H1 (cell line): ENCODE results near the gene CHEK2. TPM values are rescaled to one million over a fixed set of nuclear protein-coding genes. Genes with fewer than 3 reads are reported as not detected.

Experiments used
- CTCF ChIA-PET: fragments of 300-600 bp; sonication (Branson Sonifier 250); formaldehyde crosslinking; loops from one replicate; lab custom pipeline; 2021; ENCODE audit not compliant: partially characterized antibody; lab: Charles Lee
- POLR2A ChIA-PET: fragments of 300-600 bp; sonication (Branson Sonifier 250); formaldehyde crosslinking; loops from one replicate; lab custom pipeline; 2021; ENCODE audit warnings: inconsistent platforms; ENCODE audit not compliant: partially characterized antibody; lab: Charles Lee
- DNase-seq, 2 experiments: peaks; one replicate each; pipeline versions ENCODE4 v3.0.0 to v3.0.0-alpha.2; 2010 to 2022; ENCODE audit warnings: low spot score in 2 of 2, low read depth in 1 of 2, mixed read lengths in 1 of 2
- FAIRE-seq: peaks from 2 replicates; lab custom pipeline; 2011; peaks lifted over from hg19 to GRCh38; lab: Jason Lieb, UNC
- H2AFZ ChIP-seq: 2 replicates; pipeline ENCODE4 v1.8.1; 2012; ENCODE audit warnings: low read length, inconsistent platforms
- H2AK5ac ChIP-seq: 2 replicates; pipeline ENCODE4 v1.6.1; 2013; ENCODE audit warnings: low read depth, low read length
- H2BK120ac ChIP-seq: replicated peaks from 2 replicates; pipeline ENCODE3; 2013; ENCODE audit warnings: low read depth, low read length, inconsistent platforms
- H2BK12ac ChIP-seq: 2 replicates; pipeline ENCODE4 v1.6.1; 2013; ENCODE audit warnings: low read depth, low read length
- H2BK15ac ChIP-seq: 2 replicates; pipeline ENCODE4 v1.6.1; 2013; ENCODE audit warnings: low read length
- H2BK20ac ChIP-seq: 2 replicates; pipeline ENCODE4 v1.6.1; 2013; ENCODE audit warnings: low read length
- H2BK5ac ChIP-seq: 2 replicates; pipeline ENCODE4 v1.6.1; 2013; ENCODE audit warnings: low read depth, low read length
- H3K14ac ChIP-seq: 2 replicates; pipeline ENCODE4 v1.6.1; 2013; ENCODE audit warnings: inconsistent platforms; ENCODE audit not compliant: insufficient read length
- H3K18ac ChIP-seq: 2 replicates; pipeline ENCODE4 v1.6.1; 2013; ENCODE audit warnings: low read length; ENCODE audit errors: extremely low read depth
- H3K23ac ChIP-seq: 2 replicates; pipeline ENCODE4 v1.6.1; 2013; ENCODE audit warnings: inconsistent platforms; ENCODE audit not compliant: insufficient read length
- H3K23me2 ChIP-seq: 2 replicates; pipeline ENCODE4 v1.6.1; 2013; ENCODE audit warnings: low read depth, low read length
- H3K27ac ChIP-seq: 2 replicates; pipeline ENCODE4 v1.6.1; 2011; ENCODE audit warnings: low read depth, low read length, inconsistent platforms
- H3K27me3 ChIP-seq, 4 experiments: replicated peaks in 1 of 4; 1 replicate in 1 of 4; 2 replicates in 3 of 4; pipeline versions ENCODE4 v1.6.1 to v1.8.1; 2011 to 2013; ENCODE audit warnings: low read length in 3 of 4, mild to moderate bottlenecking in 3 of 4, inconsistent platforms in 2 of 4, mixed read lengths in 2 of 4, moderate library complexity in 1 of 4; ENCODE audit not compliant: control insufficient read depth in 3 of 4, insufficient read depth in 3 of 4; ENCODE audit errors: extremely low read depth in 1 of 4
- H3K36me3 ChIP-seq, 4 experiments: 2 replicates each; pipeline versions ENCODE4 v1.6.1 to v1.8.1; 2011 to 2013; ENCODE audit warnings: mild to moderate bottlenecking in 4 of 4, low read length in 3 of 4, moderate library complexity in 2 of 4, control low read depth in 1 of 4, inconsistent platforms in 1 of 4; ENCODE audit not compliant: insufficient read depth in 4 of 4, control insufficient read depth in 2 of 4
- H3K4ac ChIP-seq: replicated peaks from 2 replicates; pipeline ENCODE3; 2013; ENCODE audit warnings: low read length, low read depth, mixed read lengths, inconsistent platforms; ENCODE audit not compliant: insufficient read length
- H3K4me1 ChIP-seq, 4 experiments: replicated peaks in 1 of 4; 1 replicate in 1 of 4; 2 replicates in 3 of 4; pipeline versions ENCODE4 v1.6.1 to v1.8.1; 2011 to 2013; ENCODE audit warnings: low read length in 3 of 4, inconsistent platforms in 2 of 4, mixed read lengths in 1 of 4; ENCODE audit not compliant: insufficient read depth in 4 of 4, control insufficient read depth in 3 of 4
- H3K4me2 ChIP-seq, 2 experiments: 2 replicates each; pipeline versions ENCODE4 v1.6.1 to v1.8.1; 2011 to 2013; ENCODE audit warnings: low read depth in 2 of 2, low read length in 2 of 2, control low read depth in 1 of 2, inconsistent platforms in 1 of 2, mild to moderate bottlenecking in 1 of 2; ENCODE audit not compliant: insufficient read depth in 1 of 2
- H3K4me3 ChIP-seq, 4 experiments: fragments of 200-600, 300-600 bp in 1 of 4; sonication (generic), shearing (Covaris generic), sonication (Bioruptor Twin) in 1 of 4; 2 replicates each; pipeline versions ENCODE4 v1.5.1 to v1.8.1; 2011 to 2016; ENCODE audit warnings: low read length in 4 of 4, low read depth in 3 of 4, control low read depth in 2 of 4, inconsistent platforms in 2 of 4, mild to moderate bottlenecking in 2 of 4, mixed read lengths in 1 of 4, moderate library complexity in 1 of 4; ENCODE audit not compliant: insufficient read depth in 2 of 4; ENCODE audit errors: extremely low read depth in 1 of 4
- H3K56ac ChIP-seq: replicated peaks from 2 replicates; pipeline ENCODE3; 2013; ENCODE audit warnings: low read depth, mild to moderate bottlenecking, mixed read lengths, low read length, inconsistent platforms; ENCODE audit not compliant: insufficient read length
- H3K79me1 ChIP-seq: 2 replicates; pipeline ENCODE4 v1.6.1; 2013; ENCODE audit warnings: low read depth, low read length, control low read depth
- H3K79me2 ChIP-seq, 2 experiments: 2 replicates each; pipeline versions ENCODE4 v1.6.1 to v1.8.1; 2012 to 2013; ENCODE audit warnings: low read length in 2 of 2, mild to moderate bottlenecking in 2 of 2, inconsistent platforms in 1 of 2; ENCODE audit not compliant: insufficient read depth in 2 of 2, control insufficient read depth in 1 of 2
- H3K9ac ChIP-seq, 4 experiments: replicated peaks in 1 of 4; 1 replicate in 1 of 4; 2 replicates in 3 of 4; pipeline versions ENCODE4 v1.6.1 to v1.8.1; 2011 to 2013; ENCODE audit warnings: low read depth in 3 of 4, low read length in 3 of 4, control low read depth in 2 of 4, mild to moderate bottlenecking in 2 of 4, moderate library complexity in 2 of 4, inconsistent platforms in 1 of 4; ENCODE audit errors: extremely low read depth in 1 of 4
- H3K9me3 ChIP-seq, 2 experiments: 2 replicates each; pipeline versions ENCODE4 v1.6.1 to v1.8.1; 2012 to 2013; ENCODE audit warnings: mild to moderate bottlenecking in 2 of 2, moderate library complexity in 2 of 2, control low read depth in 1 of 2, inconsistent platforms in 1 of 2, low read depth in 1 of 2, low read length in 1 of 2, mixed read lengths in 1 of 2; ENCODE audit not compliant: insufficient read depth in 2 of 2
- H4K20me1 ChIP-seq, 2 experiments: replicated peaks in 1 of 2; 2 replicates each; pipeline versions ENCODE3 to v1.8.1; 2011 to 2013; ENCODE audit warnings: inconsistent platforms in 2 of 2, low read length in 2 of 2, mild to moderate bottlenecking in 1 of 2; ENCODE audit not compliant: insufficient read depth in 2 of 2, control insufficient read depth in 1 of 2
- H4K5ac ChIP-seq: 2 replicates; pipeline ENCODE4 v1.6.1; 2013; ENCODE audit warnings: low read length, low read depth, mixed read lengths, inconsistent platforms; ENCODE audit not compliant: insufficient read length
- H4K8ac ChIP-seq: 2 replicates; pipeline ENCODE4 v1.8.0; 2013; ENCODE audit warnings: mild to moderate bottlenecking, moderate library complexity, low read length, inconsistent platforms; ENCODE audit not compliant: insufficient read depth; ENCODE audit errors: extremely low read depth
- H4K91ac ChIP-seq: replicated peaks from 2 replicates; pipeline ENCODE3; 2013; ENCODE audit warnings: low read length, mixed read lengths, inconsistent platforms; ENCODE audit not compliant: insufficient read length
- CTBP2 ChIP-seq: IDR thresholded peaks from 2 replicates; pipeline ENCODE4 v1.7.0; 2011; ENCODE audit warnings: borderline replicate concordance, mild to moderate bottlenecking, moderate library complexity, mixed read lengths, low read length; ENCODE audit not compliant: insufficient read depth, insufficient read length
- EP300 ChIP-seq, 2 experiments: IDR thresholded peaks; 1 replicate in 1 of 2; 2 replicates in 1 of 2; pipeline ENCODE4 v1.6.1; 2011 to 2012; ENCODE audit warnings: low read depth in 2 of 2, low read length in 2 of 2, mild to moderate bottlenecking in 2 of 2, borderline replicate concordance in 1 of 2, inconsistent platforms in 1 of 2, moderate library complexity in 1 of 2
- GTF2F1 ChIP-seq: IDR thresholded peaks from 2 replicates; pipeline ENCODE4 v1.6.1; 2012; ENCODE audit warnings: low read depth, low read length, improper control_type of control experiment, borderline replicate concordance
- HDAC2 ChIP-seq, 2 experiments: fragments of 300-600 bp in 1 of 2; sonication (generic) in 1 of 2; IDR thresholded peaks; 2 replicates each; pipeline ENCODE4 v1.6.1; 2011 to 2012; ENCODE audit warnings: low read depth in 2 of 2, low read length in 2 of 2, mild to moderate bottlenecking in 2 of 2, moderate library complexity in 2 of 2, borderline replicate concordance in 1 of 2, inconsistent platforms in 1 of 2
- NRF1 ChIP-seq: IDR thresholded peaks from 2 replicates; pipeline ENCODE4 v1.6.1; 2011; ENCODE audit warnings: mild to moderate bottlenecking, low read depth, low read length, improper control_type of control experiment
- RNF2 ChIP-seq: fragments of 200-900, 300-1000 bp; sonication (generic); IDR thresholded peaks from 2 replicates; pipeline ENCODE4 v1.7.1; 2016; ENCODE audit warnings: borderline replicate concordance, low read depth, mild to moderate bottlenecking, antibody characterized with exemption, low read length; ENCODE audit not compliant: poor library complexity, severe bottlenecking; ENCODE audit errors: missing control alignments
- SAP30 ChIP-seq: fragments of 300-600 bp; sonication (generic); IDR thresholded peaks from 2 replicates; pipeline ENCODE4 v1.7.1; 2012; ENCODE audit warnings: low read length, moderate library complexity, mild to moderate bottlenecking, inconsistent platforms; ENCODE audit not compliant: insufficient read depth, insufficient replicate concordance
- SP1 ChIP-seq: IDR thresholded peaks from 2 replicates; pipeline ENCODE4 v1.6.1; 2011; ENCODE audit warnings: low read depth, low read length
- SRF ChIP-seq: IDR thresholded peaks from 2 replicates; pipeline ENCODE4 v1.6.1; 2011; ENCODE audit warnings: mild to moderate bottlenecking, low read depth, low read length, moderate library complexity
- SUZ12 ChIP-seq: fragments of 200-600 bp; sonication (generic); IDR thresholded peaks from 2 replicates; pipeline ENCODE4 v1.6.1; 2012; ENCODE audit warnings: mild to moderate bottlenecking, inconsistent platforms, low read length, moderate library complexity, mixed read lengths
- TAF1 ChIP-seq: IDR thresholded peaks from 2 replicates; pipeline ENCODE4 v1.6.1; 2011; ENCODE audit warnings: mild to moderate bottlenecking, low read depth, low read length
- TAF7 ChIP-seq: optimal IDR thresholded peaks from 2 replicates; pipeline ENCODE3; 2011; ENCODE audit warnings: low read depth, mild to moderate bottlenecking, inconsistent platforms, low read length, moderate library complexity, borderline replicate concordance
- WGBS, 2 experiments: shearing (Covaris generic) in 1 of 2; methylation state at CpG; one replicate each; pipeline versions ENCODE4 v1.1.6 to v1.1.7; 2013 to 2015; ENCODE audit warnings: low lambda C conversion rate in 2 of 2, mixed read lengths in 2 of 2, inconsistent platforms in 1 of 2, low coverage in 1 of 2, missing lambda C conversion rate in 1 of 2; ENCODE audit not compliant: insufficient replicate concordance in 2 of 2, insufficient coverage in 1 of 2, insufficient read length in 1 of 2; ENCODE audit errors: extremely low coverage in 1 of 2, missing lambda C conversion rate in 1 of 2; 5-methylcytosine and 5-hydroxymethylcytosine counted together
- polyA plus RNA-seq, 7 experiments: library from polyadenylated mRNA; depleted of rRNA in 3 of 7; stranded (reverse) in 5 of 7; unstranded in 2 of 7; fragments of >200 nt in 5 of 7; fragments of 200-250 nt in 2 of 7; gene quantifications; 1 replicate in 5 of 7; 2 replicates in 1 of 7; 4 replicates in 1 of 7; pipeline versions ENCODE4 v1.2.1 to v1.2.3, GENCODE V29; 2011 to 2013; ENCODE audit warnings: missing spikeins in 2 of 7, mixed read lengths in 2 of 7
- total RNA-seq: library from RNA; stranded (reverse); fragmentation: NEBNext Ultra II Directional; extraction: Animal tissue kit (Norgen Biotek cat#: 25700); gene quantifications from 2 replicates; pipeline ENCODE4 v1.2.1, GENCODE V29; 2021

The CHEK2 gene
- total and polyA plus RNA-seq, 2 of the 8 experiments (the other 6 are each of a cell fraction or from before 2014, with no cell fraction given), result 74.9 to 89.5 TPM

DNA sequence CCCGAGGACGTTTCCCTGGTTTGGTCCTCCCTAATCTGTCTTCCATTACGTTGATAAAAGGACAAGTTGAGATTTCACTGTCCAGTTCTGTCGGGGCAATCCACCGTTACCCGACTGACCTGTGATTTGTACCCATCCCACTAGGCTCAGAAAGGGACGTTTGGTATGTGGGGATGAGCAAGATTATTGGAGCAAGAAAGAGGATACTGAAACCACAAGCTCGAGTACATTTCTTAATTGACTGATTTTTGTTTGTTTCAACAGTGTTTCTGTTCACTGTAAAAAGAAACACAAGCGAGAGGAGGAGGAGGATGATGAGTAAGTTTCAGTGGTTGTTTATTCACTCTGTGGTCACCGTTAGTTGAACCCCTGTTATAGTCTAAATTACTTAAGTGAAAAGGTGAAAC is 31.8 kb upstream of the CHEK2 start:
- Histone ChIP-seq H3K79me2 (peaks cover 0 to 31% of the 10 kb centered on the region in 2 experiments; a peak in 2 of 4 replicates), H2BK120ac (no peak overlapping the region), H3K14ac (no peak overlapping the region), H3K23me2 (peaks cover 4% of the 10 kb centered on the region), H2BK5ac (no peak overlapping the region), H2AFZ (no peak overlapping the region), H3K4me2 (peak overlapping the region; percentile 88 to 97), H3K4ac (peak overlapping the region; percentile 2), H3K4me3 (peak overlapping the region; percentile 71 to 77 (median 73)), H3K36me3 (peaks cover 0 to 29% (median 1%) of the 10 kb centered on the region in 4 experiments; a peak in 3 of 8 replicates), H2BK20ac (no peak overlapping the region), H3K23ac (no peak overlapping the region), H4K5ac (no peak overlapping the region), H3K9ac (peak overlapping the region; percentile 58 to 91 (median 70)), H3K56ac (no peak overlapping the region), H3K9me3 (no peaks in the 10 kb centered on the region), H2AK5ac (no peak overlapping the region), H4K8ac (no peak overlapping the region), H4K91ac (no peak overlapping the region), H4K20me1 (peaks cover 0 to 2% of the 10 kb centered on the region in 2 experiments), H3K27ac (no peak overlapping the region), H3K4me1 (peaks cover 0 to 3% (median 0%) of the 10 kb centered on the region in 4 experiments; a peak in 2 of 7 replicates), H3K18ac (no peak overlapping the region; the same call in 1 of the 2 replicates), H2BK15ac (no peak overlapping the region), H3K27me3 (no peaks in the 10 kb centered on the region), H3K79me1 (peaks cover 3% of the 10 kb centered on the region; the same call in 1 of the 2 replicates), H2BK12ac (no peak overlapping the region)
- FAIRE-seq (no peak), DNase-seq (no peak)
- whole genome bisulfite sequencing, 2 experiments, result 35% methylated on average over 10 of the region's 10 CpGs; no CpG with 5 or more reads in 1 of the 2 experiments
- CTCF ChIA-PET, result interaction anchor here (0.6 to 1.5 kb wide), 5 partner anchors 11 to 335 kb away, joined by 3 to 6 read pairs (median 3); no protein-coding TSS in a partner anchor
- POLR2A ChIA-PET, result interaction anchor here (0.6 to 5.5 kb wide), 6 partner anchors 12 to 94 kb away, joined by 3 to 31 read pairs (median 4); partner anchors contain the start of genes CHEK2, HSCB, TTC28 and XBP1
- no peak for TF ChIP-seq TAF1
- TF ChIP-seq SUZ12, result no peak
- no peak for TF ChIP-seq HDAC2 (IDR thresholded peaks at IDR 0.05; ENCODE audit: borderline replicate concordance in 1 of 2, low read depth in 2 of 2, low read length in 2 of 2)
- TF ChIP-seq EP300 (IDR thresholded peaks at IDR 0.05; ENCODE audit: borderline replicate concordance in 1 of 2, low read depth in 2 of 2, low read length in 2 of 2), result no peak
- no peak for TF ChIP-seq SP1
- TF ChIP-seq GTF2F1, result no peak
- TF ChIP-seq SRF, result no peak
- TF ChIP-seq RNF2, result no peak
- no peak for TF ChIP-seq CTBP2
- no peak for TF ChIP-seq TAF7
- TF ChIP-seq NRF1, result no peak
- no peak for TF ChIP-seq SAP30
